HepG2 (cell line): ENCODE data around the gene ARPC1B. TPM values are rescaled to one million over a fixed set of nuclear protein-coding genes. Genes with fewer than 3 reads are reported as not detected.
A peak's percentile ranks its signal among the peaks of the same experiment; 100 is the strongest.

ENCODE experiments used
- AKNA ChIP-seq: sonication (generic); formaldehyde crosslinking; IDR thresholded peaks from 2 replicates; pipeline ENCODE4 v1.4.0; 2020; ENCODE audit warnings: missing genetic modification reagents, borderline replicate concordance
- CEBPG ChIP-seq: IDR thresholded peaks from 2 replicates; pipeline ENCODE4 v1.6.1; 2016
- CERS6 ChIP-seq: sonication (generic); formaldehyde crosslinking; IDR thresholded peaks from 2 replicates; pipeline ENCODE4 v1.5.0; 2020; ENCODE audit warnings: missing genetic modification reagents
- DDIT3 ChIP-seq: sonication (generic); formaldehyde crosslinking; IDR thresholded peaks from 2 replicates; pipeline ENCODE4 v1.4.0; 2020; ENCODE audit warnings: mild to moderate bottlenecking, missing genetic modification reagents
- MAZ ChIP-seq, 2 experiments: sonication (generic) in 1 of 2; formaldehyde crosslinking in 1 of 2; IDR thresholded peaks; 2 replicates each; pipeline versions ENCODE4 v1.5.0 to v1.6.1; 2012 to 2020; ENCODE audit warnings: low read depth in 2 of 2, mild to moderate bottlenecking in 2 of 2, borderline replicate concordance in 1 of 2, improper control_type of control experiment in 1 of 2, low read length in 1 of 2, missing genetic modification reagents in 1 of 2, moderate library complexity in 1 of 2
- MIXL1 ChIP-seq: IDR thresholded peaks from 2 replicates; pipeline ENCODE4 v1.6.1; 2016
- STAG1 ChIP-seq: sonication (generic); formaldehyde crosslinking; IDR thresholded peaks from 2 replicates; pipeline ENCODE4 v1.4.0; 2020; ENCODE audit warnings: missing genetic modification reagents
- TFAP4 ChIP-seq: sonication (generic); IDR thresholded peaks from 2 replicates; pipeline ENCODE4 v1.6.1; 2016; ENCODE audit warnings: low read depth, borderline replicate concordance
- TRAFD1 ChIP-seq: sonication (generic); formaldehyde crosslinking; IDR thresholded peaks from 2 replicates; pipeline ENCODE4 v1.5.1; 2020; ENCODE audit warnings: missing genetic modification reagents, mild to moderate bottlenecking, borderline replicate concordance
- ZBTB14 ChIP-seq: sonication (generic); formaldehyde crosslinking; IDR thresholded peaks from 2 replicates; pipeline ENCODE4 v1.4.0; 2020; ENCODE audit warnings: missing genetic modification reagents
- ZKSCAN8 ChIP-seq: IDR thresholded peaks from 2 replicates; pipeline ENCODE4 v1.6.1; 2016; ENCODE audit warnings: borderline replicate concordance, missing genetic modification reagents, missing compliant biosample characterization
- ZNF136 ChIP-seq: sonication (generic); formaldehyde crosslinking; IDR thresholded peaks from 2 replicates; pipeline ENCODE4 v1.8.1; 2022; ENCODE audit warnings: low read depth, mild to moderate bottlenecking, moderate library complexity, missing genetic modification reagents
- ZNF574 ChIP-seq: sonication (generic); formaldehyde crosslinking; IDR thresholded peaks from 2 replicates; pipeline ENCODE4 v1.4.0; 2020; ENCODE audit warnings: missing genetic modification reagents
- polyA plus RNA-seq, 8 experiments: library from polyadenylated mRNA; depleted of rRNA in 3 of 8; stranded (reverse) in 7 of 8; unstranded in 1 of 8; fragments of >200 nt; fragmentation: Illumina TruSeq in 4 of 8; extraction: Trizol in 4 of 8; gene quantifications; 2 replicates each; pipeline versions ENCODE4 v1.2.1 to v1.2.3, GENCODE V29; 2011 to 2016; ENCODE audit warnings: low read depth in 4 of 8, missing spikeins in 1 of 8, mixed read lengths in 1 of 8; ENCODE audit not compliant: insufficient read depth in 1 of 8
- total RNA-seq, 5 experiments: library from RNA; depleted of rRNA; stranded (reverse); fragments of >200 nt; fragmentation: Illumina TruSeq; extraction: Trizol; gene quantifications; 2 replicates each; pipeline ENCODE4 v1.2.3, GENCODE V29; 2016; ENCODE audit warnings: low read depth in 1 of 5

ARPC1B gene
- total and polyA plus RNA-seq, 2 of the 13 experiments (the other 11 are each of a cell fraction or from before 2014, with no cell fraction given): 72.9 to 89.1 TPM

GRCh38 chr7:99372275-99373090 lies 2.0 kb upstream of the ARPC1B start (continued):
- TF ChIP-seq ZBTB14 (no peak), ZKSCAN8 (peak; percentile 60; the same call in 1 of the 2 replicates), ZNF574 (CRISPR knock-in tag) (peak; percentile 58), TRAFD1 (CRISPR knock-in tag) (no peak), MIXL1 (CRISPR knock-in tag) (0 out of 2 replicates have a peak, but pooled peaks have one; percentile 52), AKNA (no peak), CERS6 (CRISPR knock-in tag) (no peak), MAZ (IDR thresholded peaks at IDR 0.05; ENCODE audit: borderline replicate concordance, low read depth, low read length) (0 out of 2 replicates have a peak, but pooled peaks have one; percentile 44), MAZ (CRISPR knock-in tag; IDR thresholded peaks at IDR 0.05; ENCODE audit: low read depth) (no peak), DDIT3 (CRISPR knock-in tag) (no peak), CEBPG (CRISPR knock-in tag) (peak; percentile 90), ZNF136 (no peak), STAG1 (CRISPR knock-in tag) (no peak), TFAP4 (peak; percentile 98)
